K562 (cell line): ENCODE measurements around the gene PPP2R3C. TPM values are rescaled to one million over a fixed set of nuclear protein-coding genes. Genes with fewer than 3 reads are reported as not detected.

Source experiments
- ATAC-seq: fragments of 200-7000 bp; cut with Tn5 transposase; 3 replicates; pipeline ENCODE4 v1.9.1; 2020; ENCODE audit warnings: moderate library complexity
- BruUV-seq: library from RNA; stranded (reverse); fragments of 400-500 nt; replicated peaks from 2 replicates; lab custom pipeline; 2021; lab: Mats Ljungman, UMichigan
- CTCF ChIA-PET: fragments of 300-600 bp; formaldehyde crosslinking; extraction: SDS; loops from one replicate; lab custom pipeline; 2021; ENCODE audit warnings: low intra/inter-chr PET ratio; lab: Yijun Ruan, JAX
- POLR2A ChIA-PET: fragments of 300-600, 350-650 bp; sonication (Branson Sonifier 250); formaldehyde crosslinking; extraction: SDS; loops from one replicate; lab custom pipeline; 2021; ENCODE audit warnings: antibody characterized with exemption, inconsistent platforms; lab: Yijun Ruan, JAX
- DNase-seq, 4 experiments: peaks; one replicate each; pipeline versions ENCODE4 v3.0.0 to v3.0.0-alpha.2; 2011 to 2018; ENCODE audit warnings: low spot score in 3 of 4, mixed read lengths in 3 of 4; ENCODE audit errors: extremely low read depth in 1 of 4
- FAIRE-seq: peaks from 2 replicates; lab custom pipeline; 2011; peaks lifted over from hg19 to GRCh38; lab: Jason Lieb, UNC
- H2AFZ ChIP-seq: 2 replicates; pipeline ENCODE4 v1.6.0; 2011; ENCODE audit warnings: low read depth, low read length, control low read depth, inconsistent platforms
- H3K27ac ChIP-seq: fragments of 200-600 bp; 3 replicates; pipeline ENCODE4 v1.8.0; 2011; ENCODE audit warnings: low read depth, mild to moderate bottlenecking, control low read depth, inconsistent platforms, low read length, moderate library complexity, mixed read lengths; ENCODE audit errors: extremely low read depth
- H3K27me3 ChIP-seq, 2 experiments: fragments of 300-600 bp in 1 of 2; 2 replicates in 1 of 2; 3 replicates in 1 of 2; pipeline versions ENCODE4 v1.6.0 to v1.8.0; 2011; ENCODE audit warnings: inconsistent platforms in 2 of 2, low read length in 2 of 2, mild to moderate bottlenecking in 1 of 2, mixed read lengths in 1 of 2, moderate library complexity in 1 of 2; ENCODE audit not compliant: control insufficient read depth in 2 of 2, insufficient read depth in 2 of 2
- H3K36me3 ChIP-seq: fragments of 300-600 bp; 3 replicates; pipeline ENCODE4 v1.8.0; 2011; ENCODE audit warnings: mild to moderate bottlenecking, low read length, inconsistent platforms; ENCODE audit not compliant: control insufficient read depth, insufficient read depth
- H3K4me1 ChIP-seq, 2 experiments: fragments of 200-600 bp in 1 of 2; replicated peaks in 1 of 2; 2 replicates in 1 of 2; 3 replicates in 1 of 2; pipeline versions ENCODE4 v1.5.1 to v1.8.0; 2011; ENCODE audit warnings: inconsistent platforms in 2 of 2, low read length in 2 of 2, mild to moderate bottlenecking in 1 of 2, mixed read lengths in 1 of 2, moderate library complexity in 1 of 2; ENCODE audit not compliant: control insufficient read depth in 2 of 2, insufficient read depth in 2 of 2
- H3K4me2 ChIP-seq: 2 replicates; pipeline ENCODE4 v1.6.1; 2011; ENCODE audit warnings: low read length, control low read depth, inconsistent platforms, mixed read lengths; ENCODE audit not compliant: insufficient read depth
- H3K4me3 ChIP-seq: fragments of 200-600 bp; sonication (generic), shearing (Covaris generic); 2 replicates; pipeline ENCODE4 v1.5.1; 2016; ENCODE audit warnings: control low read depth, inconsistent platforms
- H3K79me2 ChIP-seq: fragments of 200-600 bp; 3 replicates; pipeline ENCODE4 v1.8.0; 2011; ENCODE audit warnings: low read length, inconsistent platforms; ENCODE audit not compliant: control insufficient read depth, insufficient read depth
- H3K9ac ChIP-seq, 2 experiments: 2 replicates each; pipeline versions ENCODE4 v1.6.0 to v1.6.1; 2011; ENCODE audit warnings: low read depth in 2 of 2, low read length in 2 of 2, control low read depth in 1 of 2, inconsistent platforms in 1 of 2, mild to moderate bottlenecking in 1 of 2, mixed read lengths in 1 of 2; ENCODE audit not compliant: insufficient read depth in 1 of 2
- H3K9me1 ChIP-seq: one replicate; pipeline ENCODE4 v1.6.0; 2011; ENCODE audit warnings: inconsistent platforms, mild to moderate bottlenecking, low read length, moderate library complexity; ENCODE audit not compliant: control insufficient read depth, insufficient read depth
- H3K9me3 ChIP-seq: replicated peaks from 2 replicates; pipeline ENCODE4 v1.5.1; 2011; ENCODE audit warnings: low read depth, low read length, inconsistent platforms; ENCODE audit not compliant: control insufficient read depth, insufficient read depth
- H4K20me1 ChIP-seq: replicated peaks from 2 replicates; pipeline ENCODE4 v1.6.1; 2011; ENCODE audit warnings: low read length, inconsistent platforms, mixed read lengths; ENCODE audit not compliant: control insufficient read depth, insufficient read depth
- CTCF ChIP-seq, 3 experiments: IDR thresholded peaks in 2 of 3; conservative IDR thresholded peaks in 1 of 3; 2 replicates each; pipeline ENCODE4 v1.5.1; 2011 to 2012; ENCODE audit warnings: low read length in 3 of 3, mild to moderate bottlenecking in 3 of 3, control low read depth in 2 of 3, improper control_type of control experiment in 1 of 3, inconsistent platforms in 1 of 3, low read depth in 1 of 3, mixed read lengths in 1 of 3, moderate library complexity in 1 of 3; ENCODE audit not compliant: insufficient read depth in 2 of 3
- DEAF1 ChIP-seq: fragments of 450-650 bp; formaldehyde crosslinking; IDR thresholded peaks from 2 replicates; pipeline ENCODE4 v1.4.0; 2020; ENCODE audit warnings: mild to moderate bottlenecking, moderate library complexity
- ELK1 ChIP-seq: sonication (generic); formaldehyde crosslinking; IDR thresholded peaks from 2 replicates; pipeline ENCODE4 v1.8.1; 2022; ENCODE audit warnings: missing genetic modification reagents
- HNRNPUL1 ChIP-seq: fragments of 200-400 bp; formaldehyde crosslinking; IDR thresholded peaks from 2 replicates; pipeline ENCODE4 v1.6.1; 2017; ENCODE audit warnings: low read length
- REST ChIP-seq, 2 experiments: fragments of 450-650 bp; formaldehyde crosslinking in 1 of 2; IDR thresholded peaks; 2 replicates each; pipeline versions ENCODE4 v1.4.0 to v1.6.1; 2014 to 2020; ENCODE audit warnings: mild to moderate bottlenecking in 2 of 2, borderline replicate concordance in 1 of 2, low read depth in 1 of 2
- WGBS: fragments of 100-300 bp; shearing (Covaris generic); methylation state at CpG from one replicate; pipeline ENCODE4 v1.1.6; 2016; ENCODE audit warnings: low coverage, mixed read lengths; ENCODE audit not compliant: insufficient coverage; ENCODE audit errors: missing lambda C conversion rate; 5-methylcytosine and 5-hydroxymethylcytosine counted together
- in situ Hi-C: fragments of 300-500 bp; cut with MboI; formaldehyde crosslinking; loops from 4 replicates; pipeline ENCODE4 v1.15.0; 2018; ENCODE audit warnings: inconsistent platforms, mixed read lengths
- intact Hi-C: fragments of 100-400 bp; cut with micrococcal nuclease; formaldehyde crosslinking; loops from 2 replicates; pipeline ENCODE4 v1.14.2; 2022
- polyA plus RNA-seq, 8 experiments: library from polyadenylated mRNA; depleted of rRNA in 4 of 8; stranded (reverse) in 5 of 8; unstranded in 3 of 8; fragments of >200 nt; fragmentation: Nextera tagmentation in 2 of 8; fragmentation: Illumina TruSeq in 1 of 8; extraction: Ambion mirVana in 2 of 8; extraction: Trizol in 1 of 8; gene quantifications; 2 replicates each; pipeline versions ENCODE4 v1.2.1 to v1.2.3, GENCODE V29; 2011 to 2014; ENCODE audit warnings: inconsistent platforms in 1 of 8, missing spikeins in 1 of 8
- total RNA-seq, 7 experiments: library from RNA; depleted of rRNA in 6 of 7; stranded (reverse); fragments of >200 nt in 6 of 7; fragmentation: Illumina TruSeq in 2 of 7; extraction: Trizol in 2 of 7; gene quantifications; 2 replicates each; pipeline versions ENCODE4 v1.2.1 to v1.2.3, GENCODE V29; 2011 to 2021; ENCODE audit warnings: low replicate concordance in 1 of 7

The PPP2R3C gene
- total and polyA plus RNA-seq, 9 of the 15 experiments (the other 6 are each of a cell fraction or from before 2014, with no cell fraction given), result 14.7 to 43.3 (median 22.7) TPM

GRCh38 chr14:35140718-35141581 is 19.2 kb upstream of the PPP2R3C start:
- no peaks in the 10 kb centered on the region for H3K4me1 ChIP-seq
- no peak for FAIRE-seq
- DNase-seq, result peak in 1 of 4 experiments; percentile 10
- peaks cover 2% of the 10 kb centered on the region; the same call in 2 of the 3 replicates for H3K79me2 ChIP-seq
- no peak overlapping the region for H3K27ac ChIP-seq
- ATAC-seq, result no peak
- no TSS peak for BruUV-seq
- ChIA-PET POLR2A (interaction anchor here (1.1 to 1.3 kb wide), 2 partner anchors 40 to 264 kb away, joined by 3 read pairs; partner anchors contain the start of gene NFKBIA), CTCF (interaction anchor here (0.6 to 2.6 kb wide), 7 partner anchors 266 to 1173 kb away, joined by 3 to 22 read pairs (median 5); no protein-coding TSS in a partner anchor)
- in situ Hi-C loops (loop anchor here (5.0 to 10.0 kb wide), 2 partner anchors 271 to 544 kb away; no protein-coding TSS in a partner anchor), intact Hi-C loops (loop anchor here (1.0 to 5.0 kb wide), 3 partner anchors 86 to 546 kb away; no protein-coding TSS in a partner anchor)
- no peaks in the 10 kb centered on the region for H3K9me1 ChIP-seq
- H3K9me3 ChIP-seq, result no peaks in the 10 kb centered on the region
- H3K4me2 ChIP-seq, result no peak overlapping the region
- 100% methylated on average over 2 of the region's 2 CpGs for WGBS
- peaks cover 17% of the 10 kb centered on the region; the same call in 2 of the 3 replicates for H3K36me3 ChIP-seq
- no peak overlapping the region for H3K4me3 ChIP-seq
- H3K9ac ChIP-seq, result no peak overlapping the region
- H4K20me1 ChIP-seq, result no peaks in the 10 kb centered on the region
- H2AFZ ChIP-seq, result no peak overlapping the region
- no peaks in the 10 kb centered on the region for H3K27me3 ChIP-seq
- TF ChIP-seq HNRNPUL1 (no peak), DEAF1 (CRISPR knock-in tag) (peak; percentile 53), REST (IDR thresholded peaks at IDR 0.05; ENCODE audit: borderline replicate concordance) (peak; percentile 56; the same call in 1 of the 2 replicates), REST (CRISPR knock-in tag; IDR thresholded peaks at IDR 0.05; ENCODE audit: low read depth) (no peak), ELK1 (CRISPR knock-in tag) (no peak), CTCF (IDR thresholded peaks at IDR 0.05 in 2 of 3, conservative IDR thresholded peaks at IDR 0.05 in 1 of 3; ENCODE audit: insufficient read depth in 2 of 3, low read depth in 1 of 3, low read length in 3 of 3) (peak in 2 of 3 experiments; percentile 15 to 47; a peak in 3 of 6 replicates)
